Measurements from ENCODE around the gene SMR3A.

The SMR3A gene

DNA sequence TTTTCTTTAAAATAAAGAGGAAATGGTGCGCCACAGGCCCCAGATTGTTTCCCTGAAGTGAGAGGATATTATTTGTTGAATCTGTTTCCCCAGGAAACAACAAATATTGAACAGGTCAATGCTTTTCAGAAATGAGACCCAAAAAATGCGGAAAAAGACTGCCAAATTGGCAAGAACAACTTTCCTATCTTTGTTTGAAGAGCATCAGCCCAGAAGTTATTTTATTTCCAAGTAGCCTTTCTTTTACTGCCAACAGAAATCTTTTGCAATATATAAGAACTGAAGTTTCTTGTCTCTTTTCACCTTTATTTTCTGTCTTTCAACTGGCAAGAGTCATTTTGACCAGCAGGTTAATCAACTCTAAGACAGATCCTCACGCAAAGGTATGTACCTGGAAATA is at the start of gene SMR3A:
Gene SMR3A (plus strand): TSS at position 301 of the 400 bp plus-strand sequence. CDS start 1,356 bp downstream, outside the sequence.
- DNase-seq = no peak

DNA sequence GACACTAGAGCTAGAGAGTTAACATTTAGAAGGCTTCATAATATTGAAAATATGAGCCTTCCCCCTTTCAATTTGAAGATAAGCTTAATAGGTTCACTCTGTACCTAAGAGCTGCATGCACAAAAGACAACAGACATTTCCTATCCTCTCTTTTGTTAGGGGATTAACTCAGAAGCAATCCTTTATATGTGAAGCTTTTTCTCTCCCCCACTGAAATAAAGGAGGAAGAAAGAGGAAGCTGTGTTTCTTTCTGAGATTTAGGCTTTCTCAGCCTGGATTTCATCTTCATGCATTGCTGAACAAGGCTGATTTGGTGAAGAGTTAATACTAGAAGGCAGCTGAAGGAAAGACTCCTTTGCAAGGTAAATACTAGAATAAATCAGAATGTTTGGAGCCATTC is 46.8 kb upstream of the SMR3A start:
- no peak for DNase-seq

DNA sequence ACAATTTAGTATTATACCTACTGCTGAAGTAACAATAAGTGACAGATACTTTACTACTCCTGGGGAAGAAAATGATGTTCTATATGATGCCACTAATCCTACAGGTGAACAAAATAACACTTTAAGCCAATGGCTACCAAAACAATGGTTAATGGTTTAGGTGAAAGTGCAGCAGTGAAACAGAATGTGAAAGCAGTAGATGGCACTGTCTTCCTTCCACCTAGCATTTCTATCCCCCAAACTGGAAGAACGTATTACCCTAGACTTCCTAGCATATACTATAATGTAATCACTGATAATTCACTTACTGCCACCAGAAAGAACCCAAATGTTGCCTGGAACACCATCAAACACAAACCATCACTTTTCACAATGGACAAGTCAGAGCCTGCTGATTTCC is 44.6 kb upstream of the SMR3A start:
- DNase-seq = no peak

DNA sequence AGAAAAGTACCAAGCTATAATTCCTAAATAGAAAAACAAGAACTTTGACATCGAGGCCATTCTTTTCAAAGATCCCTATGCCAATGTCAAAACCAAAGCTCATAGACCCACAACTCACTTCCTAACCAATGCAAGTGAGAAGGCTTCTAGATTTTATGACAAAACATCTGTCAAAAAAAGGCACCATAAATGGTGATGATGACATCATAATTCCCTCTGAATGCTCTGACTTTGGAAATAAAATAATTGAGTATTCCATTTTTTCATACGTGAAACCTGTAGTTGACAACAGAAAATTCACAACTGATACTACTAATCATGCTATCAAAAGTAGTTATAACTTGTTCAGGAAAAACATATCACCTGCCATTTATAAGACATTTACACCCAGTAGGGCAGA is 34.5 kb upstream of the SMR3A start:
- no peak for DNase-seq

DNA sequence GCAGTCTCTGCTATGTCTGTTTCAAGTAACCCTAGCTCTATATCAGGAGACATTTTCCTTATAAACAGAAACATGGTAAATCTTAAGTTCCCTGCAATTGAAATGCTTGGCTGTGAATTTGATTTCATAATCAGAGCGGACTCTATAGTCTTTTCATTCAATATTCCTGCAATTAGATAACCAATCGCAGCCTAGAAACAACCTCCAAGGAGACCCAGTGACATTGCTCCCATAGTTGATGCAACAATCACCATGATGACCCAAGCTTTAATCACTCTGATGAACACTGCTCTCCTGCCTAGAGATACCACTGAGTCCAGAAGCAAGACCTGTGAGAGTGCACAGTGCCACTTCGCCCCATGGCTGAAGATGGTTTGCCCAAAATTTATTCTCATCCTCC is 25.9 kb upstream of the SMR3A start, which contains the start of gene CABS1:
Gene CABS1 (plus strand): TSS at position 301 of the 400 bp plus-strand sequence. CDS start 59 bp downstream, at position 360.
- no peak for DNase-seq

DNA sequence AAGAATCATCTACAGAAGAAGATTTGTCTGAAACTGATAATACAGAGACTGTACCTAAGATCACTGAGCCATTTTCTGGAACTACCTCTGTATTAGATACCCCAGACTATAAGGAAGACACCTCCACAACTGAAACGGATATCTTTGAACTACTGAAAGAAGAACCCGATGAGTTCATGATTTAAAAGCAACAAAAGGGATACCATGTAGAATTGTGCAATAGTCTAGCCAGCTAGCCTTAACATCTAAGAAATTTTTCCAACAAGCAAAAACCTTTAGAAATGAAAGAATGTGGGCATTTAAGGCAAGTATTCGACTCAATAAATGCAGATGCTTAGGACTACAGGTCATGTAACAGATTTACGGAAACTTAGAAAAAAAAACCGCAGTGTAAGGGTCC is 24.5 kb upstream of the SMR3A start:
- DNase-seq = no peak

DNA sequence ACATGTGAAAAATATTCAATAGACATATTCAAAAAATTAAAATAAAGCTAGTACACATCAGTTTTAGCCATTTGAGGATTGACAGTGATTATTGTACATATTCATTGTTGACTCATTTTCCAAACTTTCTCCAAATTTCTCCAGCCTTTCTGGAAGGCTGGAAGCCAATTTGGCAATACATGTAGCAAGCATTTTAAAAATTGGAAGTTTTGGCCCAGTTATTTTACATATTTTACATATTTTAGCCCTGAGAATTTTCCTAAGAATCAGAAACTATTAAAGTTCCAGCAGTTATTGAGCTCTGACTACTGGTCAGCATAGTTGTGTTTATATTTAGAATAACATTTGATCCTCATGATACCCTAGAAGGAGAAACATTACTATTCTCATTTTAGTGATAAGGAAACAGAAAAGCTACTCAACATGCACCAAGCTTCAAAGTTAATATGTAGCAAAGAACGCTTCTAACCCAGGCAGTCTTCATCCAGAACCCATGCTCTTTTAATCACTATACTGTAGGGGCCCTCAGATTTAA is 22.6 kb upstream of the SMR3A start:
- peak; percentile 10 for DNase-seq

DNA sequence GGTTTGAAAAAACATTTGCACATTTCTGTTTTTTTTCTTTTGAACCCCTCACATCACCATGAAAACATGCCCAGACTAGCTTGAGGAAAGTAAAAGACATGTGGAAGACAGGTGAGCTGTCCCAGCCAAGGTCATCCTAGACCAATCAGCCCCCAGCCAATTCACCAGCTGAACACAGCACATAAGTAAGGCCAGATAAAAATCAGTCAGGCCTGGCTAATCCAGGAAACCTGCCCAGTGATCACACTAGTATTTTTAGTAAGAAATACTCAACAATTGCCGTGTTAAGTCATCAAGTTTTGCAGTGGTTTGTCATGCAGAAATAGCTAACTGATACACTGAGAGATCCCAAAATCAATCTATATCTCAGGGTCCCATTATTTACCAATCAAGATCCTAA is 4.4 kb upstream of the SMR3A start:
- DNase-seq = no peak

DNA sequence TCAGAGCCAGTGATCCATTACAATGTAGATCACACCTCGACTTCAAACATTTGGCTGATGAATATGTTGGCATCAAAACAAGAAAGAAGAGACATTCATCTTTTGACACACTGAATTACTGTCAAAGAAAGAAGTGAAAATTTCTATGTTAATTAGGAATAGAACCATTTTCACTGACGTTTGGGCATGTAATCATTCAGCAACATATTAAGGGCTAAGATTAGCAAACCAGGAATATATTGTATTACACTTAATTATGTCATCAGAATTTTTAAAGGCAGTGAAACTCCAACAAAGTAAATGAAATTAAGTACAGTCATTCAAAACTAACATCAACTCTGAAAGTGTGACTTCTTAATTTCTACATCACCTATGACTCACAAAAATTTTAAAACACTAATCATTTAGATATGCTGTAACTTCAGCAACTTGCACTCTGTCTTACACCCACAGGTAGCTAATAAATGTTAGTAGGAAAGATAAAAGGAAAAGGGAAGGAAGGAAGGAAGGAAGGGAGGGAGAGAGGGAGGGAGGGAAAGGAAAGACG is 1.4 kb upstream of the SMR3A start:
- no peak for DNase-seq

DNA sequence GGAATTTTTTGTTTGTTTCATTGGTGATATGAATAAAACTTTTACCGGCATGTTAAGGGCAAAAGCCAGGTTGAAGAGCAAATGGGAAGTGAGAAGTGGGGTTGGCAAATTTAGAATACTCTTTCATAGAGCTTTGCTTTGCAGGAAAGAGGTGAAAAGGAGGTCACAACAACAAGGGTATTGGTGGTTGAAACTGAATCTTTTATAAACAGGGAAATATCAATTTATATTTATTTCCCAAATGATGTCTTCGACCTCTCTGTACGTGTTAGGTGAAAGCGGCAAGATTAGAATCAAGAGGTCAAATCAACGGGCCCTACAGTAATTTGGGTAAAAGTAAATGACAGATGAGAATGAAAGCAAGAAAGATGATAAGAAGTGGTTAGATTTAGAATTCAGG is 3.4 kb downstream of the SMR3A start:
- DNase-seq = no peak

DNA sequence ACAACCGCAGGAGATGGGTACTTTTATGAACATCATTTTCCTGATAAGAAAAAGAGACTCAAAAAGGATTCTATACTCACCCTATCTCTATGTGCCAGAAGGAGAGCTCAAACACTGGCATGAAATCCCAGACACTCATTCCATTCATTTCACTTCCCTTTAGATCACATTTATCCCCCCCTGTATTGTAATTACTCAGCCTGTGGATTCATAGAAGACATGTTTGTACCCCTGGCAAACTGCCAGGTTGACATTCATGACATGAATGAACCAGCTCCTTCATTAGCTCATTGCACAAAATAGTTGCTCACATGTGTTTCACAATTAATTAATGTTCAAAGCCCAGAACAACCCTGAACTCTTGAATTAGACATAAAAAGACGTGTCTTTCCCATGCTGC is 4.9 kb downstream of the SMR3A start:
- no peak for DNase-seq

DNA sequence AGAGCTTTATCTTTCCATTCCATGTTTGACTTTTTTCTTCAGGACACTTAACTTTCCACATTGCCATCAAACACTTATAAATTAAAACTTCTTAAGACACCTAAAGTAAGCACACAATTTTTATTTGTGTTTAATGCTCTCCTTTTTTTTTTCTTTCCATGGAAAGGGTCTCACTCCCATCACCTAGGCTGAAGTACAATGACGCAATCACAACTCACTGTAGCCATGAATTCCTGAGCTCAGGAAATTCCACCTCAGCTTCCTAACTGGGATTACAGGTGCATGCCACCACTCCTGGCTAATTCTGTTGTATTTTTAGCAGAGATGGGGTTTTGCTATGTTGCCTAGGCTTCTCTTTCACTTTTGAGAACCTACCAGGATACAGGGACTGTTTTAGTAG is 7.3 kb downstream of the SMR3A start:
- DNase-seq = no peak

DNA sequence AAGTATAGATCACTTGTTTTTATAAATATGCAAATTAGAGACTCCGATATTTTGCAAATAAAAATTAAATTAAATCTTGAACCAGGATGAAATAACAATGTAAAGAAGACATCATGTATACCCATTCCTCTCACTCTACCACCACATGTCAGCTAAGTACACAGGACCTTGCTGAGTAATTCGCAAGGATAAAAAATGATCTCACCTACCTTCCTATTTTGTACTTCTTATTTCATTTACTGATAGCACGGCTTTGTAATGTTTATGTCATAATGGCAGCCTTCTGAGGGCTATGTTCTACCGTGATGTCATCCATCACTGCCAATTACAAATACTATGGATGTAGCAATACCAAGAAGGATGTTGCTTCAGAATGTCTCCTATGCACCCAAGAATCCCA is 11.4 kb downstream of the SMR3A start:
- no peak for DNase-seq

DNA sequence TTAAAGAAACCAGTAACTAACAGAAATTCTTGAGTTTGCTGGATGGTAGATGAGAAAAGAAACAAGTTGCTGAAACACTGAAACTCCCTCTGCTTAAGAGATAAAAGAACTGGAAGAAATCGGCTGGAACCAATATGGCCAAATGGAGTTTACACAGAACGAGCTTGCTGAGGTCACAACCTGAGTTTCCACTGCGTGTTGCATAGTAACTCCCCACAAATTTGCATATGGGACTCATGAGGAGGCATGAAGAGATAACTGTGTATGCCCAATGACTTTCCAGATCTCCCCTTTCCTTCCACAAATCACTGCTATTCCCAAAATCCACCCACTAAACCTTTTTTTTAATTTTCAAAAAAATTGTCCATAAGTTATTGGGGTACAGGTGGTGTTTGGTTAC is 12.2 kb downstream of the SMR3A start:
- no peak for DNase-seq

DNA sequence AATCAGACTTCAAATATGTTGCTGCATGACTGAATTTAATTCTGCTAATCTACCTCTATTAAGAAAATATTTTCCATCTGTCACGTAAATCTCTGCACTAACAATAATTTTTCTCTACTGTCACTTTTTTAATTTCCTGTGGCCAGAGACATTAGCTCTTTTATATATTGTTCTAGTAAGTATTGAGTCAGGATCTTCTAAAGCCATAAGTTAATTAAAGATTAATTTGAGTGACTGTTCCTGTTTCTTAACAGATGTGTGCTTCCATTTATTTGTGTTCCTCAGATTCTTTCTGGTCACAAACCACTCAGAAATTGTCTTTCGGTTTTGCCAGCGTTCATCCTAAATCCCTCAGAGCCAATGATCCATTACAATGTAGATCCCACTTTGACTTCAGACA is 20.0 kb downstream of the SMR3A start:
- no peak for DNase-seq

DNA sequence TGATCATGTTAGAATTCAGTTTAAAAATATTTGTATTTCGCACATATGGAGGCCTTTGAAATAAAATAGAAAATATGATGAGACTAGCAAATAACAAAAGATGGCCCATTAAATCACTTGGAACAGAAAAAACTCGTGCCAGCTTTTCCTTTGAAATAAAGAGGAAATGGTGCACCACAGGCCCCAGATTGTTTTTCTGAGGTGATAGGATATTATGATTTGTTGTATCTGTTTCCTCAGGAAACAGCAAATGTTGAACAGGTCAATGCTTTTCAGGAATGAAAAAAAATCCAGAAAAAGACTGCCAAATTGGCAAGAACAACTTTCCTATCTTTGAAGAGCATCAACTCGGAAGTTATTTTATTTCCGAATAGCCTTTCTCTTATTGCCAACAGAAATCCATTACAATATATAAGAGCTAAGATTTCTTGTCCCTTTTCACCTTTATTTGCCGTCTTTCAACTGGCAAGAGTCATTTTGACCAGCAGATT is 22.2 kb downstream of the SMR3A start, which contains the start of gene SMR3B:
Gene SMR3B (plus strand): TSS at position 441 of the 491 bp plus-strand sequence. CDS start 1,380 bp downstream, outside the sequence.
- DNase-seq = no peak

DNA sequence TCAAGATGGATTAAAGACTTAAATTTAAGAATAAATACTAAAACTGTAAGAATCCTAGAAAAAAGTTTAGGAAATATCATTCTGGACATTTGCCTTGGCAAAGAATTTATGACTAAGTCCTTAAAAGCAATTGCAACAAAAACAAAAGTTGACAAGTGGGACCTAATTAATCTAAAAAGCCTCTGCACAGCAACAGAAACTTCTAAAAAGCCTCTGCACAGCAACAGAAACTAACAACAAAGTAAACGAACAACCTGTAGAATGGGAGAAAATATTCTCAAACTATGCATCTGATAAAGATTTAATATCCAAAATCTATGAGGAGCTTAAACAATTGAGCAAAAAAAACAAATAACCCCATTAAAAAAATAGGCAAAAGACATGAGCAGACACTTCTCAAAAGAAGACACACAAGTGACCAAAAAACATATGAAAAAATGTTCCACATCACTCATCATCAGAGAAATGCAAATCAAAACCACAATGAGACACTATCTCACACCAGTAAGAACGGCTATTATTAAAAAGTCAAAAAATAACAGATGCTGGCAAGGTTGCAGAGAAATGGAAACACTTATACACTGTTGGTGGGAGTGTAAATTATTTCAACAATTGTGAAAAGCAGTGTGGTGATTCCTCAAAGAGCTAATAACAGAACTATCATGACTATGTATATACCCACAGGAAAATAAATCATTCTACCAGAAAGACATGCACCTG is 31.7 kb downstream of the SMR3A start:
- DNase-seq = no peak

DNA sequence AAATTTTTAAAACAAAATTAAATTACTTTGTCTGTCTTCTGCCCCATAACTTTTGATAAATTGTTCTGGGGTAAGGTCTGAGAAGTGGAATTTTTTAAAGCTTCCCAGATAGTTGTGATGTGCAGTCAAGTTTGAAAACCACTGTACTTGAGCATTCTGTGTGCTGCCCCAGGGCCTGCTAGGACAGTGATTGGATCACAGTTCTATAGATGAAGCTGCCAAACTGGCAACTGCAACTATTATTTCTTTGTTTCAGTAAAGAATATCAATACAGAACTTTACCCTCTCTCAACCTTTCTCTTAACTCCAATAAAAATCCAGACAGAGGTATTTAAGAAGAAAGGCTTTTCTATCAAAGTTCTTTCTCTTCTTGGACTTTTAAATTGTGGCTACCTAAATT is 37.0 kb downstream of the SMR3A start, which contains the start of gene OPRPN:
Gene OPRPN (plus strand): TSS at position 361 of the 400 bp plus-strand sequence. CDS start 1,346 bp downstream, outside the sequence.
- no peak for DNase-seq

DNA sequence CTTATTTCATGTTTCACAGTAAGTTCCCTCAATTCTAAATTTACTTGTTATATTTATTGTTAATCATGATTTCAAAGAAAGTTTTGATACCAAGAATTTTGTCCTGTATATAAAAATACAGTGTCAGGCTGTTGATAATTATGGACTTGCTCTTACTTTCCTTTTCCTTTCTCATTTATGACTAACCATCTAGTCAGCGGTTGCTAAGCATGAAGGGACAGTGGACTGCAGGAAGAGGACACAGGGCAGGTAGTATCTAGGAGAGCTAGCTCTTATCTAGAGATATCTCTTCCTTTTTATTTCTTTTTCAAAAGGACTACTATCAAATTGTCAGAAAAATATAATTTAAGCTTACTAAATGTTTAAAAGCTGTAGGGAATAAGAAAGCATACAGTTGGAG is 38.8 kb downstream of the SMR3A start:
- no peak for DNase-seq

DNA sequence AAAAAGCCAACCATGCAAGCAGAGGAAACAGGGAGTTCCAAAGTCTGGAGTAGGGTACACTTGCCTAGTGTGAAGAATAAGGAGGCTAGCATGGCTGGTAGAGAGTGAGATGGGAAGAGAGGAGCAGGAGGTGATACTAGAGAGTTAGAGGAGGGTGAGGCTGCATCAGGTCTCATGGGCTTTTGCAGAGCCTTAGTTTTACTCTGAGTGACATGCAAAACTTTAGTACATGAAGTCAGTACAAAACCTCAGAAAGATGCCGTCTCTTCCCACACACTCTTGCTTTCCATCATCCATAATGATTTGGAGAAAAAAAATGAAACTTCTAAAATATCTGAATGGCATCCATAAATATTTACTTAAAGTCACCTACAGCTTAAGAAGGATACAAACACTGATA is 42.2 kb downstream of the SMR3A start:
- DNase-seq = no peak

DNA sequence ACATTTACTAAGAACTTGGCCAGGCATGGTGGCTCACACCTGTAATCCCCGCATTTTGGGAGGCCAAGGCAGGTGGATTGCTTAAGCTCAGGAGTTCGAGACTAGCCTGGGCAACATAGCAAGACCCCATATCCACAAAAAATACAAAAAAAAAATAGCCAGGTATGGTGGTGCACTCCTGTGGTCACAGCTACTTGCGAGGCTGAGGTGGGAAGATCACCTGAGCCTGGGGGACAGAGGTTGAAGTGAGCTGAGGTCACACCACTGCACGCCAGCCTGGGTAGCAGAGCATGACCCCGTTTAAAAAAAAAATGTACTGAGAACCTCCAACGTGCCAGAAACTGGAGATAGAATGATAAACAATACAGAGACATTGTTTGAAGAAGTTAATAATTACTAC is 45.2 kb downstream of the SMR3A start:
- no peak for DNase-seq
